Stimulated activated CD4-positive, alpha-beta T cell treated with anti-CD3 and anti-CD28 coated beads, Interleukin-1b, Interleukin-23, amount 100 ng/mL, for 4 hours (primary cell): ENCODE results near the gene PAQR5.
"Not testable (repeated sequence)": the region's sequence is repeated elsewhere in the genome, so short reads cannot be mapped to it uniquely, and the experiment has no call there.

Source experiments
- DNase-seq, 2 donors: peaks; one replicate each; pipeline ENCODE4 v3.0.0-alpha.2; 2020; ENCODE audit warnings: low read depth in 2 of 2

Gene PAQR5

GRCh38 chr15:69357773-69358771 is 59.4 kb downstream of the PAQR5 start:
- no peak for DNase-seq

GRCh38 chr15:69358850-69359249 is 60.1 kb downstream of the PAQR5 start:
- DNase-seq, result no peak

GRCh38 chr15:69359722-69360121 is 61.0 kb downstream of the PAQR5 start:
- no peak for DNase-seq

- DNase-seq, result no peak
Measured at GRCh38 chr15:69360642-69361041, 61.9 kb downstream of the PAQR5 start.

GRCh38 chr15:69367236-69367635 is 68.5 kb downstream of the PAQR5 start:
- DNase-seq, result no peak

- no peak for DNase-seq
Measured at GRCh38 chr15:69369631-69370030, 70.9 kb downstream of the PAQR5 start.

GRCh38 chr15:69373406-69373805 is 74.7 kb downstream of the PAQR5 start:
- no peak for DNase-seq

- DNase-seq, result no peak
Measured at GRCh38 chr15:69375151-69375790, 76.6 kb downstream of the PAQR5 start.

- no peak for DNase-seq
Measured at GRCh38 chr15:69377216-69377970, 78.7 kb downstream of the PAQR5 start.

- DNase-seq, result no peak
Measured at GRCh38 chr15:69380100-69380725, 81.5 kb downstream of the PAQR5 start.

GRCh38 chr15:69380726-69381105 is 82.0 kb downstream of the PAQR5 start:
- DNase-seq, result no peak

GRCh38 chr15:69382176-69382575 is 83.5 kb downstream of the PAQR5 start:
- not testable (repeated sequence) for DNase-seq

- DNase-seq, result not testable (repeated sequence)
Measured at GRCh38 chr15:69384066-69384465, 85.4 kb downstream of the PAQR5 start.

GRCh38 chr15:69384626-69385598 is 86.2 kb downstream of the PAQR5 start:
- DNase-seq, result no peak

- no peak for DNase-seq
Measured at GRCh38 chr15:69385831-69386230, 87.1 kb downstream of the PAQR5 start.

- DNase-seq, result no peak
Measured at GRCh38 chr15:69386284-69386683, 87.6 kb downstream of the PAQR5 start.

GRCh38 chr15:69388260-69388705 is 89.6 kb downstream of the PAQR5 start:
- no peak for DNase-seq

- no peak for DNase-seq
Measured at GRCh38 chr15:69389426-69389825, 90.7 kb downstream of the PAQR5 start.

GRCh38 chr15:69390575-69390974 is 91.9 kb downstream of the PAQR5 start:
- no peak for DNase-seq

- no peak for DNase-seq
Measured at GRCh38 chr15:69391046-69391757, 92.5 kb downstream of the PAQR5 start.
